ENCODE data around the gene ZNF440. TPM values are rescaled to one million over a fixed set of nuclear protein-coding genes. Genes with fewer than 3 reads are reported as not detected.
"Not testable (repeated sequence)": the region's sequence is repeated elsewhere in the genome, so short reads cannot be mapped to it uniquely, and the experiment has no call there.

ZNF440 gene
- polyA plus RNA-seq = 1.7 TPM

DNA sequence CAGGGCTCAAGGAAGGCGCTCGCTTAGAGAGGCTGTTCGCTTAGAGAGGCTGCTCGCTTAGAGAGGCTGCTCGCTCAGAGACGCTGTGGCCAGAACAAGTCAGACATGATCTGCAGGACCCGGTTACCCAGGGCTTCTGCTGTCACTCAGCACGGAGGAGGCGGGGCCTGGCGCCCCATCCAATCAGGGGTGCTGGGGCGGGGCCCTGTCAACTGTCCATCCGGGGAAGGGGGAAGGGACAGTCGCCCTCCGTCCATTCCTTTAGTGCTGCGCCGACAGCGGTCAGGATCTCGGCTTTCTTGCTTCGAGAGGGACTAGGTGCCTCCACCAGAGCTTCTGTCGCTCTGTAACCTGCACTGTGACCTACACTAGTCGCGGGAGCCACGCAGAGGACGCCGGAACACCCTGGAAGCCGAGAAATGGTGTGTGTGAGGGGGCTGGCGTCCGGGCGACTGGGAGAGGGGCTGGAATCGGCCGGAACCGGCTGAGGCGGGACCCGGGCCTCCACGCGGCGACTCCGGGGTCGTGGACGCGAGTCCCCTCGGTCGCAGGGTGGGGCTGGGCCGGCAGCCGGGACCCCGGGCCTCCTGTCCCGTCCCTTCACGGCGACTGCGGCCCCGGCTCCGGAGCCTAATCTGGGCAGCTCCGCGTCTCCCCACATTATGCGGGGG is at the start of gene ZNF440:
ZNF440 (plus strand) TSS at position 245 of the 671 bp plus-strand sequence; CDS start at position 420, 175 bp downstream.
- H3K9me3 Mint-ChIP-seq = no peaks in the 10 kb centered on the region
- H3K36me3 Mint-ChIP-seq = peaks cover 10% of the 10 kb centered on the region

DNA sequence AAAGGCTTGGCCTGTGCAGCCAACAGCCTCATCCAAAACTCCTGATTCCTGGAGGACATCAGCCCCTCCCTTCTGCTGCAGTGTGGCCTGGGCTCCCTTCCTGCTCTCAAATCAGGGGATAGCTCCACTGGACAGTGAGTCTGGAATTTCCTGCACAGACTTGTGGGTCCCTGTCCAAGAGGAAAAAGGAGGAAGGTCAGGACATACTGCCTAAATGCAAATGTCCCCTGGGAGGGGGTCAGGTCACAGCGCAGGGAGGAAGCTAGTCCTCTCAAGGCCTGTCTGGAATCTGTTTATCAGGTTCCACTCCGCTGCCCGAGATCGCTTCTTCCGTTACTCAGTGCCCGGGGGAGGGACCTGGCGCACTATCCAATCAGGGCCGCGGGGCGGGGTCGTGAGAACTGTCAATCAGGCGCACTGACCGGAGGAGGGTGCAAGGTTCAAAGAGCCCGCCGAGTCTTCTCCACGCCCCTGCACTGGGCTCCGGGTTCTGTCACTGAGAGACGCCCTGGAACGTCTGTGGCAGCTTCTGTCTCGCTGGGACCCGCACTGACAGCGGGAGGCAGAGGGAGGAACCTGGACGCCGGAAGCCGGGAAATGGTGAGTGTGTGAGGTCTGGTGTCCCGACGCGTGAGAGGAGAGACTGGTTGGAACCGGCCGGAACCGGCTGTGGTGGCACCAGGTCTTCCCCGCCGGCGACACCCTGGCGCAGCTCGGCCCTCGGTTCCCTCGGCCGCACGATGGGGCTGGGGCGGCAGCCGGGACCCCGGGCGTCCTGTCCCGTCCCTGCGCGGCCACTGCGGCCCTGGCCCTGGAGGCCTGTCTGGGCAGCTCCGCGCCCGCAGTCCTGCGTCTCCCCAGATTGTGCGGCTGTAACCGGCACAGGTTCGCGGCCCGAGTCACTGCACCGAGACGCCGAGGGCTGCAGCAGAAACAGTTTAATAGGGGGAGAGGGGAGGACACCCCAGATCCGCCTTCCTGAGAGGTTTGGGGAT is 47.2 kb upstream of the ZNF440 start, which contains the start of gene ZNF441:
ZNF441 (plus strand) TSS at position 404 of the 995 bp plus-strand sequence; CDS start at position 598, 194 bp downstream.
- Mint-ChIP-seq H3K4me3 (peak within 1 kb of the TSS; percentile 97 to 99 (median 98)), H3K4me1 (peaks cover 15 to 23% (median 19%) of the 10 kb centered on the region in 3 donors), H3K9me3 (peaks cover 11 to 27% (median 16%) of the 10 kb centered on the region in 3 donors)

More for the DNA sequence above, at the start of gene ZNF440:
- peak within 1 kb of the TSS; percentile 34 to 93 (median 80) for H3K27ac Mint-ChIP-seq
- H3K27me3 Mint-ChIP-seq = no peaks in the 10 kb centered on the region
- peak within 1 kb of the TSS; percentile 91 to 99 (median 96) for H3K4me3 Mint-ChIP-seq
- peaks cover 11 to 25% (median 16%) of the 10 kb centered on the region in 3 donors for H3K4me1 Mint-ChIP-seq

DNA sequence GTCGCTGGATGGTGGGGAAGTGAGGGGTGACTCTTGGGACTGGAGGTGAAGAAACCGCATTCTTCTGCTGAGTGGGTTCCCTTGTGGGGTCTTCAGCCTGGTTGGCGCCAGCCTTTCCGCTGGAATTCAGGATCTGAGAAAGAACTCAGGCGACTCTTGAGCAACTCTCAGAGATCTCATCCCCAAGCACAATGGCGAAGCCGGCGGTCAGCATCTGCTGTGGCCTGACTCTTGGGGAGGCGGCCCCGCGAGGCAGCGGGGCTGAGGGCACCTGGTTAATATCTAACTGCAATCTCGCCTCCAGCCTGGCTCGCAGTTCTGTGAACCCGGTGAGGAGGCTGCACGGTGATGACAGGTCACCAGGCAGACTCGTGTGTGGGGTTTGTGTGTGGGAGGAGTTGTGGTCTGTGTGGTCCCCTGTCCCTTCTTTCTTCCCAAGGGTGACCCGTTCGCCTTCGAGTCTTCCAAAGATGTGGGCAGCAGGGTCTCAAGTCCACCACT is 46.4 kb upstream of the ZNF440 start:
- Mint-ChIP-seq H3K4me3 (peak overlapping the region; percentile 97 to 99 (median 98)), H3K36me3 (peaks cover 17% of the 10 kb centered on the region), H3K4me1 (peaks cover 15 to 23% (median 21%) of the 10 kb centered on the region in 3 donors), H3K9me3 (peaks cover 9 to 25% (median 20%) of the 10 kb centered on the region in 3 donors), H3K27ac (peak overlapping the region; percentile 78 to 87 (median 86)), H3K27me3 (no peaks in the 10 kb centered on the region)

More for the DNA sequence above, 47.2 kb upstream of the ZNF440 start, which contains the start of gene ZNF441:
- peak within 1 kb of the TSS; percentile 87 to 95 (median 90) for H3K27ac Mint-ChIP-seq
- no peaks in the 10 kb centered on the region for H3K27me3 Mint-ChIP-seq
- peaks cover 17% of the 10 kb centered on the region for H3K36me3 Mint-ChIP-seq

DNA sequence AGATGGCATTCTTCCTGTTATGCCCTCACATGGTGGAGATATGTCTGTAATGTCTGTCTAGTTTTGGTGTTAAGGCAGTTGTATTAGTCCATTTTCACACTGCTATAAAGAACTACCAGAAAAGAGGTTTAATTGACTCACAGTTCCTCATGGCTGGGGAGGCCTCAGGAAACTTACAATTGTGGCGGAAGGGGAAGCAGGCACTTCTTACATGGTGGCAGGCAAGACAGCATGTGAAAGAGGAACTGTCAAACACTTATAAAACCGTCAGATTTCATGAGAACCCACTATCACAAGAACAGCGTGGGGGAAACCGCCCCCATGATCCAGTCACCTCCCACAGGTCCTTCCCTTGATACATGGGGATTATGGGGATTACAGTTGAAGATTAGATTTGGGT is 44.1 kb upstream of the ZNF440 start:
- H3K27me3 Mint-ChIP-seq = no peaks in the 10 kb centered on the region
- H3K27ac Mint-ChIP-seq = peak overlapping the region in 1 of 3 donors; percentile 7
- H3K4me1 Mint-ChIP-seq = peaks cover 17 to 25% (median 21%) of the 10 kb centered on the region in 3 donors
- H3K36me3 Mint-ChIP-seq = peaks cover 24% of the 10 kb centered on the region
- peaks cover 8 to 31% (median 26%) of the 10 kb centered on the region in 3 donors for H3K9me3 Mint-ChIP-seq
- H3K4me3 Mint-ChIP-seq = peak overlapping the region in 1 of 4 donors; percentile 46

DNA sequence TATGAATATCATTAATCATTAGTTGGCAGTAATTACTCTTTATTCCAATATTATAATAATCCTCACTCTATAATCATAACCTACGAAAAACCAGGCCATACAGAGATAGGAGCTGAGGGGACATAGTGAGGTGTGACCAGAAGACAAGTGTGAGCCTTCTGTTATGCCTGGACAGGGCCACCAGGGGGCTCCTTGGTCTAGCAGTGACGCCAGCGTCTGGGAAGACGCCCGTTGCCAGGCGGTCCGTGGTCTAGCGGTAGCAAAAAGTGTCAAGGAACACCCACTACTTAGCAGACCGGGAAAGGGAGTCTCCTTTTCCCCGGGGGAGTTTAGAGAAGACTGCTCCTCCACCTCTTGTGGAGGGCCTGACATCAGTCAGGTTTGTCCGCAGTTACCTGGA is 42.6 kb upstream of the ZNF440 start:
- not testable (repeated sequence) for H3K27me3 Mint-ChIP-seq, H3K27ac Mint-ChIP-seq, H3K4me3 Mint-ChIP-seq
- peaks cover 8 to 38% (median 32%) of the 10 kb centered on the region in 3 donors for H3K9me3 Mint-ChIP-seq
- peaks cover 16 to 23% (median 17%) of the 10 kb centered on the region in 3 donors for H3K4me1 Mint-ChIP-seq
- H3K36me3 Mint-ChIP-seq = peaks cover 30% of the 10 kb centered on the region

DNA sequence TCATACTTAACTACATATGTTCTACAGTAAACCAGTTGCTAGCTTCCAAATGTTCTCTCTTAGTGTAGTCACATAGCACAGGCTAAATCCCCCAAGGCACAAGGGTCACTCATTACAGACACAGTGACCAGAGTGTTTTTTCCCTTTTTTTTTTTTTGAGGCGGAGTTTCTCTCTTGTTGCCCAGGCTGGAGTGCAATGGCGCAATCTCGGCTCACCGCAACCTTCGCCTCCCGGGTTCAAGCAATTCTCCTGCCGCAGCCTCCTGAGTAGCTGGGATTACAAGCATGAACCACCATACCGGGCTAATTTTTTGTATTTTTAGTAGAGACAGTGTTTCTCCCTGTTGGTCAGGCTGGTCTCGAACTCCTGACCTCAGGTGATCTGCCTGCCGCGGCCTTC is 37.4 kb upstream of the ZNF440 start:
- H3K9me3 Mint-ChIP-seq = peaks cover 11 to 53% (median 47%) of the 10 kb centered on the region in 3 donors

DNA sequence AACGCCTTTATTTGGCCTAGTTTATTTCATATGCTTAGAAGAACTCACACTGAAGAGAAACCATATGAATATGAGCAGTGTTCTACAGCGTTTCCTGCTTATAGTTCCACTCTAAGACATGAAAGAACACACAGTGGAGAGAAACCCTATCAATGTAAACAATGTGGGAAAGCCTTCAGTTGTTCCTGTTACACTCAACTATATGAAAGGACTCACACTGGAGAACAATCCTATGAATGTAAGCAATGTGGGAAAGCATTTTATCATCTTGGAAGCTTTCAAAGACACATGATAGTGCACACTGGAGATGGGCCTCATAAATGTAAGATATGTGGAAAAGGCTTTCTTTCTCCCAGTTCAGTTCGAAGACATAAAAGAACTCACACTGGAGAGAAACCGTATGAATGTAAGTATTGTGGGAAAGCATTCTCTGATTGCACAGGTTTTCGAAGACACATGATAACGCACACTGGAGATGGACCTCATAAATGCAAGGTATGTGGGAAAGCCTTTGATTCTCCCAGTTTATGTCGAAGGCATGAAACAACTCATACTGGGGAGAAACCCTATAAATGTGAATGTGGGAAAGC is 33.5 kb upstream of the ZNF440 start:
- Mint-ChIP-seq H3K27me3 (no peaks in the 10 kb centered on the region), H3K4me3 (peak overlapping the region in 1 of 4 donors; percentile 49), H3K36me3 (peaks cover 42% of the 10 kb centered on the region), H3K27ac (no peak overlapping the region), H3K9me3 (peaks cover 17 to 53% (median 35%) of the 10 kb centered on the region in 3 donors), H3K4me1 (no peaks in the 10 kb centered on the region)

More for the DNA sequence above, 37.4 kb upstream of the ZNF440 start:
- not testable (repeated sequence) for H3K4me3 Mint-ChIP-seq, H3K27me3 Mint-ChIP-seq, H3K27ac Mint-ChIP-seq, H3K4me1 Mint-ChIP-seq
- H3K36me3 Mint-ChIP-seq = peaks cover 46% of the 10 kb centered on the region

DNA sequence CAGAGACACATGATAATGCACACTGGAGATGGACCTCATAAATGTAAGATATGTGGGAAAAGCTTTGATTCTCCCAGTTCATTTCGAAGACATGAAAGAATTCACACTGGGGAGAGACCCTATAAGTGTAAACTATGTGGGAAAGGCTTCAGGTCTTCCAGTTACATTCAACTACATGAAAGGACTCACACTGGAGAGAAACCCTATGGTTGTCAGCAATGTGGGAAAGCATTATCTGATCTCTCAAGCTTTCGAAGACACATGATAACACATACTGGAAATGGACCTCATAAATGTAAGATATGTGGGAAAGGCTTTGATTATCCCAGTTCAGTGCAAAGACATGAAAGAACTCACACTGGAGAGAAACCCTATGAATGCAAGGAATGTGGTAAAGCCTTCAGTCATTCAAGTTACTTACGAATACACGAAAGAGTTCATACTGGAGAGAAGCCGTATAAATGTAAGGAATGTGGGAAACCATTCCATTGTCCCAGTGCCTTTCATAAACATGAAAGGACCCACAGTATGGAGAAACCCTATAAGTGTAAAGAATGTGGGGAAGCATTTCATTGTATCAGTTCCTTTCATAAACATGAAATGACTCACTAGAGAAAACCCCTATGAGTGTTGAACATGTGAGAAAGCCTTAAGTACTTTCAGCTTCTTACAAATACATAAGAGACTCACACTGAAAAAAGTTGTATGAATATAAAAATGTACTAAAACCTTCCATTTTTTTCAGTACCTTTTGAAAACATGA is 32.6 kb upstream of the ZNF440 start:
- Mint-ChIP-seq H3K27me3 (no peaks in the 10 kb centered on the region), H3K36me3 (peaks cover 36% of the 10 kb centered on the region)

DNA sequence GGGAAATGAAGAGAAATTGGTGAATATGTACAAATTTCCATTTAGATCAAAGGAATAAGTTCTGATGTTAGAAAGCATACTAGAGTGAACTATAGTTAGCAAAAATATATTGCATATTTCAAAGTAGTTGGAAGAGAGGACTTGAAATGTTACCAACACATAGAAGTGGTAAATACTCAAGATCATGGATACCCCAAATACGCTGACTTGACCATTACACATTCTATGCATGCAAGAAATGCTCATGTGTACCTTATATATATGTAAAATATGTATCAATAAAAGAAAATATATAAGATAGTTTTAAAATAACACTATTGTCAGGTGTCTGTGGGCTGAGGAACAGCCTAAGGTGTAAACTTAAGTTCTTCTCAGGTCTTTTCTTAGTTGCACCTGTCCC is 30.3 kb upstream of the ZNF440 start:
- Mint-ChIP-seq H3K27ac (no peak overlapping the region), H3K9me3 (peaks cover 18 to 51% (median 28%) of the 10 kb centered on the region in 3 donors), H3K36me3 (peaks cover 24% of the 10 kb centered on the region), H3K4me1 (no peaks in the 10 kb centered on the region), H3K4me3 (no peak overlapping the region), H3K27me3 (no peaks in the 10 kb centered on the region)

More for the DNA sequence above, 32.6 kb upstream of the ZNF440 start:
- Mint-ChIP-seq H3K27ac (peak overlapping the region in 1 of 3 donors; percentile 67), H3K4me1 (no peaks in the 10 kb centered on the region), H3K9me3 (peaks cover 19 to 49% (median 28%) of the 10 kb centered on the region in 3 donors), H3K4me3 (no peak overlapping the region)

DNA sequence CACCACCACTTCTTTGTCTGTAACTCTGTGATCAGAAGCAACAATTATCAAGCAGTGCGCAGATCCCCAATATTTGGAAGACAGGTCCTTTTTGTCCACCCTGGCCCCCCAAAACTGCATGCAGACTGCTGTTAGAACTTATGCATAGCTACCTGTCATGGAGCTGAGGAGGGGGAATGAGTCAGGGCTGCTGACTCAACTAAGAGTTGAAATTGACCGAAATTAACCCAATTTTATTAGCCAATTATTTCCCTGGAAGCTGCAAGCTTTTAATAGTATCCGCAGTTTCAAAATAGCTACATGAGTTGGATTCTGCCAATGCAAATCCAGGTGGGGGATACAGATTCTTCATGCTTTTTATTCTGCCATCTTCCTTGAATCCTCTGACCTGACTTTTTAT is 29.7 kb upstream of the ZNF440 start:
- H3K9me3 Mint-ChIP-seq = peaks cover 15 to 52% (median 34%) of the 10 kb centered on the region in 3 donors
- peaks cover 20% of the 10 kb centered on the region for H3K36me3 Mint-ChIP-seq
- no peak overlapping the region for H3K27ac Mint-ChIP-seq
- no peaks in the 10 kb centered on the region for H3K27me3 Mint-ChIP-seq
- H3K4me1 Mint-ChIP-seq = no peaks in the 10 kb centered on the region
- peak overlapping the region in 1 of 4 donors; percentile 13 for H3K4me3 Mint-ChIP-seq

DNA sequence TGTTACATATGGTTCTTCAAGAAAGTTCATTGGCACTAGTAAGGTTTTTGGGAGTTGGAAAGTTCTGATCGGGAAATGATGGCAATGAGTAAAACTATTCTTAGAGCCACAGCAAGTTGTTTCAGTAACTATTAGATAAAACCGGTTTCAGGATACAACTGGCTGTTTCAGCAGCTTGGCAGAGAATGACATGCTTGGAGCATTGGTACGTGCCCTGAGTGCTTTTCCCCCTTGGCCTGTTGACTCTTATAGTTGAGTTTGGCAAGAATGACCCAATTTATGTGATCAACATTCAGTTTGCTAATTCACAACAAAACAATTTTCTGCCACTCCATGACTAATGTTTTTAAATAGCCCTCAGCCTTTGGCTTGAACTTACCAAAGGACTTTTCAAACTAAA is 26.5 kb upstream of the ZNF440 start:
- Mint-ChIP-seq H3K4me3 (no peak overlapping the region), H3K9me3 (peaks cover 15 to 57% (median 38%) of the 10 kb centered on the region in 3 donors), H3K27ac (no peak overlapping the region), H3K27me3 (no peaks in the 10 kb centered on the region), H3K36me3 (peaks cover 5% of the 10 kb centered on the region), H3K4me1 (peaks cover 0 to 2% (median 0%) of the 10 kb centered on the region in 3 donors)

DNA sequence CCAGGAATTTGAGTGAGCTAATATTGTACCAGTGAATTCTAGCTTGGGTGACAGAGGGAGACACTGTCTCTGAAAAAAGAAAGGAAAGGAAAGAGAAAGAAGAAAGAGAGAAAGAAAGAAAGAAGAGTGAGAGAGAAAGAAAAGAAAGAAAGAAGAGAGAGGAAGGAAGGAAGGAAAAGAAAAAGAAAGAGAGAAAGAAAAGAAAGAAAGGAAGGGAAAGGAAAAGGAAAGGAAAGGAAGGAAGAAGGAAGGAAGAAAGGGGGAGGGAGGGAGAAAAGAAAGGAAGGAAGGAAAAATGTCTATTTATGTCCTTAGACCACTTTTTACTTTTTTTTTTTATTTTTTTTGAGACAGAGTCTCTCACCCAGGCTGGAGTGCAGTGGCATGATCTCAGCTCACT is 21.1 kb upstream of the ZNF440 start:
- peaks cover 7 to 9% (median 8%) of the 10 kb centered on the region in 3 donors for H3K4me1 Mint-ChIP-seq
- no peak overlapping the region for H3K27ac Mint-ChIP-seq

DNA sequence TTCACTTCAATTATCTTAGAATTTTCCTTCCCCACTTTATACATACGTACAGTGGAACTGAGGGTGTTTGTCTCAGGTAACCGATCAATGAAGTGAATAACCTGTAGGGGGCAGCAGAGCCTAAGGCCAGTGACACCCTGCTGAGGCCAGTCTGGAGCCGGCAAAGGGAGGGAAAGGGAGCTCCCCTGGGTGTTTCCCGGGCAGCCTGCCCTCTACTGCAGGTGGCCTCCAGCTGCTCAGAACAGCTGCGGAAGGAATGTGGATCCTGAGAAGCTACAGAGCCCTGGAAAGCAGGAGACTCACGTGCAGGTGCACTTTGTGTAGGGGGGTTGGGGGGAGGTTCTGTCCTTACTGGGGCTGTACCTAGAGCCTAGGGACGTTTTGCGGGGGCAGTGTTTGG is 16.6 kb upstream of the ZNF440 start:
- H3K4me3 Mint-ChIP-seq = peak overlapping the region; percentile 36 to 96 (median 92)
- H3K36me3 Mint-ChIP-seq = no peaks in the 10 kb centered on the region
- no peaks in the 10 kb centered on the region for H3K27me3 Mint-ChIP-seq
- peak overlapping the region; percentile 61 to 89 (median 63) for H3K27ac Mint-ChIP-seq
- peaks cover 10 to 14% (median 12%) of the 10 kb centered on the region in 3 donors for H3K4me1 Mint-ChIP-seq
- H3K9me3 Mint-ChIP-seq = no peaks in the 10 kb centered on the region

More for the DNA sequence above, 21.1 kb upstream of the ZNF440 start:
- Mint-ChIP-seq H3K9me3 (peaks cover 3 to 29% (median 22%) of the 10 kb centered on the region in 3 donors), H3K27me3 (no peaks in the 10 kb centered on the region), H3K36me3 (no peaks in the 10 kb centered on the region), H3K4me3 (no peak overlapping the region)

Measured in IgD-negative memory B cell (primary cell).